Small intestine (tissue), 16 donors: ENCODE measurements around the gene RASSF3. TPM values are rescaled to one million over a fixed set of nuclear protein-coding genes. Genes with fewer than 3 reads are reported as not detected.
A peak's percentile ranks its signal among the peaks of the same experiment; 100 is the strongest.

ENCODE experiments used
- DNase-seq, 2 donors: peaks; one replicate each; pipeline versions ENCODE4 v3.0.0 to v3.0.0-alpha.2; 2013
- FAIRE-seq: peaks from 2 replicates; lab custom pipeline; 2012; peaks lifted over from hg19 to GRCh38; lab: Jason Lieb, UNC
- H3K27ac ChIP-seq, 3 donors: one replicate each; pipeline ENCODE4 v1.5.1; 2013; ENCODE audit warnings: low read length in 2 of 3, mild to moderate bottlenecking in 2 of 3, control low read depth in 1 of 3, inconsistent platforms in 1 of 3, low read depth in 1 of 3, moderate library complexity in 1 of 3
- H3K27me3 ChIP-seq, 3 donors: one replicate each; pipeline ENCODE4 v1.6.1; 2013; ENCODE audit warnings: low read length in 3 of 3, inconsistent platforms in 1 of 3; ENCODE audit not compliant: control insufficient read depth in 3 of 3, insufficient read depth in 3 of 3
- H3K36me3 ChIP-seq, 3 donors: one replicate each; pipeline ENCODE4 v1.6.1; 2013; ENCODE audit warnings: low read length in 3 of 3, inconsistent platforms in 1 of 3, low read depth in 1 of 3, mild to moderate bottlenecking in 1 of 3, moderate library complexity in 1 of 3; ENCODE audit not compliant: control insufficient read depth in 3 of 3, insufficient read depth in 2 of 3
- H3K4me1 ChIP-seq, 3 donors: one replicate each; pipeline ENCODE4 v1.6.1; 2013; ENCODE audit warnings: low read length in 2 of 3, inconsistent platforms in 1 of 3, low read depth in 1 of 3, mild to moderate bottlenecking in 1 of 3, moderate library complexity in 1 of 3; ENCODE audit not compliant: control insufficient read depth in 3 of 3, insufficient read depth in 2 of 3
- H3K4me3 ChIP-seq, 3 donors: one replicate each; pipeline ENCODE4 v1.5.1; 2013; ENCODE audit warnings: low read length in 3 of 3, control low read depth in 1 of 3, inconsistent platforms in 1 of 3, low read depth in 1 of 3, mild to moderate bottlenecking in 1 of 3, moderate library complexity in 1 of 3
- H3K9me3 ChIP-seq, 2 donors: one replicate each; pipeline ENCODE4 v1.6.1; 2013; ENCODE audit warnings: low read depth in 1 of 2, low read length in 1 of 2; ENCODE audit not compliant: control insufficient read depth in 2 of 2, insufficient read depth in 1 of 2
- WGBS, 3 donors: extraction: QIAGEN DNeasy Blood & Tissue Kit; methylation state at CpG; one replicate each; pipeline ENCODE4 v1.1.7; 2013; 5-methylcytosine and 5-hydroxymethylcytosine counted together
- long read RNA-seq, 10 donors: transcript quantifications; one replicate each; lab custom pipeline, GENCODE V29; 2026
- polyA plus RNA-seq, 4 donors: library from polyadenylated mRNA; stranded (reverse) in 3 of 4; unstranded in 1 of 4; fragments of 200-250 nt in 3 of 4; fragments of 120-200 nt in 1 of 4; gene quantifications; one replicate each; pipeline versions ENCODE4 v1.2.1 to v1.2.3, GENCODE V29; 2013
- donor health status: healthy with polysubstance abuse.
- donor health status: control.
- donor health status: control.
- donor health status: Bipolar disorder and iron deficiency.
- donor health status: healthy.

Gene RASSF3, protein sequence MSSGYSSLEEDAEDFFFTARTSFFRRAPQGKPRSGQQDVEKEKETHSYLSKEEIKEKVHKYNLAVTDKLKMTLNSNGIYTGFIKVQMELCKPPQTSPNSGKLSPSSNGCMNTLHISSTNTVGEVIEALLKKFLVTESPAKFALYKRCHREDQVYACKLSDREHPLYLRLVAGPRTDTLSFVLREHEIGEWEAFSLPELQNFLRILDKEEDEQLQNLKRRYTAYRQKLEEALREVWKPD
- 10 to 100 TPM; 14.9 to 23.3 (median 21.9) TPM for polyA plus RNA-seq
- long read RNA-seq, donor 1, transcript RASSF3-204 (5 exons, 3,492 nt) = major isoform, 5 of 5 reads
- long read RNA-seq, donor 1, partial matches to known transcripts = 0 of 5 reads
- long read RNA-seq, donor 1, other reads (novel, unspliced or antisense) = 0 of 5 reads
- long read RNA-seq, donor 2 = 0 reads
- long read RNA-seq, donor 3, partial matches to known transcripts = 0 of 4 reads
- long read RNA-seq, donor 3, other reads (novel, unspliced or antisense) = 0 of 4 reads
- long read RNA-seq, donor 4 = 0 reads
- long read RNA-seq, donor 5, partial matches to known transcripts = 0 of 2 reads
- long read RNA-seq, donor 5, other reads (novel, unspliced or antisense) = 0 of 2 reads
- long read RNA-seq, donor 6, transcript RASSF3-204 (5 exons, 3,492 nt) = major isoform, 5 of 252 reads
- long read RNA-seq, donor 6, partial matches to known transcripts = 247 of 252 reads
- long read RNA-seq, donor 6, other reads (novel, unspliced or antisense) = 0 of 252 reads
- long read RNA-seq, donor 7 = 0 reads
- long read RNA-seq, donor 8, partial matches to known transcripts = 0 of 1 reads
- long read RNA-seq, donor 8, other reads (novel, unspliced or antisense) = 0 of 1 reads
- long read RNA-seq, donor 9, partial matches to known transcripts = 0 of 1 reads
- long read RNA-seq, donor 9, other reads (novel, unspliced or antisense) = 0 of 1 reads
- long read RNA-seq, donor 10, transcript RASSF3-204 (5 exons, 3,492 nt) = major isoform, 16 of 16 reads
- long read RNA-seq, donor 10, partial matches to known transcripts = 0 of 16 reads
- long read RNA-seq, donor 10, other reads (novel, unspliced or antisense) = 0 of 16 reads

DNA sequence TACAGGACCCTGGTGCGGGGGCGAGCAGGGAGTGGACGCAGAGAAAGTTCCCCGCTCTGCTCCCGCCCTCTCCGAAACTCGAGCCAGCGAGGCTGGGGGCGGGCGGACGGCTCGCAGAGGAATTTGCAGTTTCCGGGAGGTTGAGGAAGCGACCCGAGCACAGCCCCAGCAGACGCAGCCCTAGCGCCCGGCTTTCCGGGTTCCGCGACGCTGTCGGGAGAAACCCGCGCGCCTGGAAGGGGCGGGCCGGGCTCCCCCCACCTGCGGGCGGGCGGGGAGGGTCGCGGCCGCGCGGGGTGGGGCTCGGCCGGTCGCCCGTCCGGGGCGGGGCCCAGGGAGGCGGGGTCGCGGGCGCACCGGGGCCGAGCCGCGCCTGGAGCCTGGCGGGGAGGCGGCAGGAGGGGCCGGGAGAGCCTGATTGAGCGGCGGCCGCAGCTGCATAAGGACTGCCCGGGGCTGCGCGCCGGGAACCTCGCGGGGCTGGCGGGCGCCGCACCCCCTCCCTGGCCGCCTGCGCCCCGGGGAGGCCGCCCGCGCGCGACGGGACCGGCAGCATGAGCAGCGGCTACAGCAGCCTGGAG, at the start of gene RASSF3:
RASSF3 (plus strand) TSS at position 417 of the 581 bp plus-strand sequence; CDS start at position 555, 138 bp downstream.
- Histone ChIP-seq H3K27ac (peak within 1 kb of the TSS; percentile 88 to 97 (median 93)), H3K4me1 (no peaks in the 10 kb centered on the region), H3K27me3 (no peaks in the 10 kb centered on the region), H3K36me3 (peaks cover 0 to 10% (median 0%) of the 10 kb centered on the region in 3 donors), H3K4me3 (peak within 1 kb of the TSS; percentile 97 to 98 (median 98)), H3K9me3 (no peaks in the 10 kb centered on the region)
- WGBS, 3 donors = 0 to 1% (median 0%) methylated on average over 38 to 76 of the region's 76 CpGs
- DNase-seq = peak; percentile 80 to 87
- no peak for FAIRE-seq

DNA sequence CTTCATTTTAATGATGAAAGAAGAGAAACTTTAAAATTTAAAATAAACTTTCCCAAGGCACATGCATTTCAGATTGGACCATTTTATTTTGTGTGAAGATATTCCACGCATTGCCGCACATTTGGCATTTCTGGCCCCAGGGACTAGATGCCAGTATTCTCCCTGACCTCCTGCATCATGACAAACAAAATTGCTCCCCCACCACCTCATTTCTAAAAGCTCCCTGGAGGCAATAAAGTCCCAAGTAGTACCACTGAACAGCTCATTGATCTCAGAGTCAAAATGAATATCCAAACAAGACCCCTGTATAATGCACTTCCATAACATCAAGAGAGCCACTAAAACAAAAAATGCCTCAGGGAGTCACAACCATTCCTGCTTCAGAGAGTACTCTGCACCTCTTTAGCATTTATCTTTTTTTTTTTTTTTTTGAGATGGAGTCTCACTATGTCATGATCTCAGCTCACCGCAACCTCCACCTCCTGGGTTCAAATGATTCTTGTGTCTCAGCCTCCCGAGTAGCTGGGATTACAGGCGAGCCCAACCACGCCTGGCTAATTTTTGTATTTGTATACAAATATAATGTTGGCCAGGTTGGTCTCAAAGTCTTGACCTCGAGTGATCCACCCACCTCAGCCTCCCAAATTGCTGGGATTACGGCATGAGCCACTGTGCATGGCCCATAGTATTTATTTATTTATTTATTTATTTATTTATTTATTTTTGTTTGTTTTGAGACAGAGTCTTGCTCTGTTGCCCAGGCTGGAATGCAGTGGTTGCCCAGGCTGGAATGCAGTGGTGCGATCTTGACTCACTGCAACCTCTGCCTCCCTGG, 48.8 kb upstream of the RASSF3 start:
- DNase-seq (no peak), FAIRE-seq (no peak)
- Histone ChIP-seq H3K36me3 (no peaks in the 10 kb centered on the region), H3K27me3 (no peaks in the 10 kb centered on the region), H3K9me3 (no peaks in the 10 kb centered on the region), H3K4me3 (no peak overlapping the region), H3K4me1 (no peaks in the 10 kb centered on the region), H3K27ac (no peak overlapping the region)
- 89 to 93% (median 92%) methylated on average over 9 of the region's 9 CpGs for WGBS, 3 donors

DNA sequence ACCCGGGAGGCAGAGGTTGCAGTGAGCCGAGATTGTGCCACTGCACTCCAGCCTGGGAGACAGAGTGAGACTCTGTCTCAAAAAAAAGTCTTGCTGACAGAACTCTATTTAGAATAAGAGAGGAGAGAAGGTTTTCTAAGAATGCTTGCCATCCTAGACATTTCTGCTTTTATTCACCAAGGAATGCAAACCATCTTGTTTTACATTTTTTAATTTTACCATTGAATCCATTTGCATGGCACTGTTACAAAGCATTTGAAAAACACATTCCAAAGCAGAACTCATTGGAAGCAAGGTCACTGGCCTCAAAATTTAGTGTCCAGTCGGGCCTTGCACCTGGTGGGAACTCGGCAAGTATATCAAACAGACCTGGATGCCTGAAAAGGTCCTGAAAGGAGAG, 44.2 kb upstream of the RASSF3 start:
- H3K36me3 ChIP-seq = no peaks in the 10 kb centered on the region
- peaks cover 4 to 7% (median 5%) of the 10 kb centered on the region in 3 donors for H3K4me1 ChIP-seq
- no peaks in the 10 kb centered on the region for H3K27me3 ChIP-seq
- no peak overlapping the region for H3K27ac ChIP-seq
- WGBS, 3 donors = 63 to 88% (median 73%) methylated on average over 4 of the region's 4 CpGs
- DNase-seq = no peak
- no peak for FAIRE-seq
- no peaks in the 10 kb centered on the region for H3K9me3 ChIP-seq
- no peak overlapping the region for H3K4me3 ChIP-seq

DNA sequence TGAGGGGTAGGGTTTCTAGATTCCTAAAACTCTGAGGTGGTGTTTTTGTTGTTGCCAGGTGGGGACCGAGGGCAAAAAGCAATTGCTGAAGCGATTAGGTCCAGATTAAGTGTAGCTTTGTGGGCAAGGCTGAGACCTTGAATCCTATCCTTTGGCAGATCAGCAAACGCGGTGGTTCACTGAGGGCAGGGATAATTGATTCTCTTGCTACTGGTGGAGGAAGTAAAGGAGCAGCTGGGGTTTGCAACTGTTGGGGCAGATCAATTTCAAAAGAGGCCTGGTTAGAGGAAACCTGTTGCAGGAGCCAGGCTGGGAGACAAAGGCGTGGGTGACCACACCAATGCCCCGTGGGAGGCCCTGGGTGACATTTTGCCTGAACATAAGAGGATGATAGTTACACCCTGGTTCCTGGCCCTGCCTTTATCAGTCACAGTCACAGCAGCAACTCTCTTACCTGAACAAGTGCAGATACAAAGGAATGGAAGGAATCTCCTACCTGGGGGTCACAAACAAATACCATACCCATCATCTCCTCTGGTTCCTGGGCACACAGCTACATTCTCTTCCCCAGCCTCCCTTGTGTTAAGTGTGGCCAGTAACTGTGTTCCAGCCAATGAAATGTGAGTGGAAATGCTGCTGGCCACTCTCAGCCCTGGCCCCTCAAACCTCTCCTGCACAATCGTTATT, 43.3 kb upstream of the RASSF3 start:
- no peaks in the 10 kb centered on the region for H3K27me3 ChIP-seq
- DNase-seq (peak in 1 of 2 donors; percentile 58), FAIRE-seq (no peak)
- H3K36me3 ChIP-seq = no peaks in the 10 kb centered on the region
- no peak overlapping the region for H3K4me3 ChIP-seq
- H3K4me1 ChIP-seq = peaks cover 4 to 7% (median 5%) of the 10 kb centered on the region in 3 donors
- H3K27ac ChIP-seq = no peak overlapping the region
- WGBS, 3 donors = 25 to 67% (median 39%) methylated on average over 7 of the region's 7 CpGs
- no peaks in the 10 kb centered on the region for H3K9me3 ChIP-seq

DNA sequence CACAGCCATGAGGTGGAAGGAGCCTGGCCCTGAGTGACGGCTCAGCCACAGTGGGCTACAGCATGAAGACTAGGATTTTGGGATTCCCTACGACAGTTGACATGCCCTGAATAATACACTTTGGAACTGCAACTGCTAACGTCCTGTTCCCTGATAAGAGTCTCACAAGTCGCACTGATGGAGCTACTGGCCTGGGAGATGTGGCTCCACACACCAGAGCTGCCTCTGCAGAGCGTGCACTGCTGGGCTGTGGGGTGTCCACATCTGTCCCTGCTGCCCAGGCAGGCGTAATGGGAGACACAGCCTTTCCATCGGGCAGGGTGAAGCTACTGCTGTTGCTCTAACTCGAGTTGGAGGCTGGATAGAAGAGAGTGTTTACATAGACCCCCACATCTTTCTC, 42.7 kb upstream of the RASSF3 start:
- Histone ChIP-seq H3K9me3 (no peaks in the 10 kb centered on the region), H3K36me3 (no peaks in the 10 kb centered on the region), H3K4me1 (peaks cover 4 to 7% (median 5%) of the 10 kb centered on the region in 3 donors), H3K27ac (no peak overlapping the region), H3K4me3 (no peak overlapping the region), H3K27me3 (no peaks in the 10 kb centered on the region)
- DNase-seq (no peak), FAIRE-seq (no peak)
- WGBS, 3 donors = 57 to 80% (median 73%) methylated on average over 8 of the region's 8 CpGs

DNA sequence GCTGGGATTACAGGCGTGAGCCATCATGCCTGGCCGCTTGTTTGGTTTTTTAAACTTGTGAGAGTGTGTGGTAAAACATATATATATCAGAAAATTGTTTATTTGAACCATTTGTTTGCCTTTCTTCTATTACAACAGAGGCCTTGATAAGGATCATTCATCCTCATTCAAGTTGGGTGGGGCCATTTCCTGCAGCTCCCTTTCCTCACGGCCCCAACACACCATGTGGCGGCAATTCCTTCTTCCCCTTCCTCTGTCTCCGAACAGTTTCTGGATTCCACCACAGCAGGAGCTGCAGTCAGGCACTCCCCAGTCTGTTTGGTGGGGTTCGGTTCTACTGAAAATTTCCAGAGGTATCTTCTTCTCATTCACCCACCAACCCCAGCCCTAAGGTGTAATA, 42.0 kb upstream of the RASSF3 start:
- Histone ChIP-seq H3K27me3 (no peaks in the 10 kb centered on the region), H3K4me1 (peaks cover 4 to 7% (median 5%) of the 10 kb centered on the region in 3 donors), H3K36me3 (no peaks in the 10 kb centered on the region), H3K27ac (no peak overlapping the region), H3K4me3 (no peak overlapping the region), H3K9me3 (no peaks in the 10 kb centered on the region)
- DNase-seq (no peak), FAIRE-seq (no peak)
- 59 to 67% (median 61%) methylated on average over 6 of the region's 6 CpGs for WGBS, 3 donors

DNA sequence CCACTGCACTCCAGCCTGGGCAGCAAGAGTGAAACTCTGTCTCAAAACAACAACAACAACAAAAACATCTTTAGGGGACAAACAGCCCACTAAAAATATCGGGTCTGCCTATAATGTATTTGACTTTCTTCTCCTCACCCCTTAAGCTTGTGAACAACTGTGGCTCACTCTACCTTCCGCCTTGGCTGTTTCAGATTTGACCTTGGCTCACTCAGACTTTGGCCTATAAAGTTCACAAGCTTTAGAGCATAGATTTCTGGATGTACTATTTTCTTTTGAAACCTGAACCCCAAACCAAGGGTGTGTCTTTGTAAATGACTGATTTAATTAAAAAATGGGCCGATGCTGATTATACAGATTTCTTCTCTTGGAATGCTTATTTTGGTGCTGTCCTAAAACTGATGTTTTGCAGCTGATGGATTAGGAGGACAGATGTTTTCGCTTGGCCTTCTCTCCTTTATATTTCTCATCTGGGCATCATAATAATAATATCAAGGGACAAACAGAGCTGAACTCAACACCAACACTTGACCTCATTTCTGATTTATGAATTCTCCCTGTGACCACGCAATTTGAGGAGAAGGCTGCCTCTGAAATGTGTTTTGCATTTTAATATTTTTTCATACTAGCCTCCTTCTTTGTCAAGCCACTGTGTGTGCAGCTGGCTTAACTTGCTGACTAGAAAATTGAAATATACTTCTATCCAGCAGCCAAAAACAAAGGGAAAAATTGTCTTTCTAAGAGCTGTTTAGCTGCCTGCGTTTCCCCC, 40.2 kb upstream of the RASSF3 start:
- 60 to 71% (median 69%) methylated on average over 6 of the region's 6 CpGs for WGBS, 3 donors
- DNase-seq (no peak), FAIRE-seq (no peak)
- Histone ChIP-seq H3K4me3 (no peak overlapping the region), H3K9me3 (peaks cover 0 to 8% of the 10 kb centered on the region in 2 donors), H3K4me1 (peaks cover 4 to 7% (median 5%) of the 10 kb centered on the region in 3 donors), H3K27ac (no peak overlapping the region), H3K36me3 (no peaks in the 10 kb centered on the region), H3K27me3 (no peaks in the 10 kb centered on the region)
